Esophagus muscularis mucosa (tissue), 3 donors: ENCODE measurements around the gene ZNF532.

Source experiments
- POLR2A ChIP-seq: fragments of 450-650 bp; IDR thresholded peaks from one replicate; pipeline ENCODE4 v1.6.1; 2017; ENCODE audit warnings: antibody characterized with exemption, moderate library complexity, mild to moderate bottlenecking, low read depth
- TF ChIP-seq, protein P1 (sequence below), 3 experiments: fragments of 200-600 bp in 2 of 3; fragments of 450-650 bp in 1 of 3; sonication (generic) in 2 of 3; IDR thresholded peaks; one replicate each; pipeline ENCODE4 v1.5.1; 2017 to 2019; ENCODE audit warnings: antibody characterized with exemption in 3 of 3, mild to moderate bottlenecking in 2 of 3, moderate library complexity in 1 of 3

DNA sequence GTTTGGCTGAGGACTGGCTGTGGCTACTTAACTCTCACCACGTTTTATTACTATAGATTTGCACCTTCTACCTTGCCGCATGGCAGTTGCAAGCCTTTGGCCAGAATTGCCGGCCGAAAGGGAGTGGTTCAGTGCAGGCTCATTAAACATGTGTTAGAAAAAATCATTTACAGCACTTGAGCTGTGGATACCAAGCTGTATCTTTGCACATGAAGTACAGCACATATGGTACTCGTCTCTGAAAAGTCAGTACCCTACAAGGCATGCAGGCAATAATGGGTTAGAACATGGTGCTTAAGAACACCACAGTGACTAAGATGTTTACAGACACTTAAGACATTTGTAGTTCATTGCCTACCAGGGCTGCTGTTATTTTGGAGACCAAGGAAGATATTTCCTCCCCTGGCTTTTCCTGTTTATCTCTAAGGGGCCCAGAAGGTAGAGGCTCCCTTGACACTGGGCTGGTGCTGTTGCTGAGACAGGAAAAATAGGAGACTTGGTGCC lies 103.1 kb downstream of the ZNF532 start:
- TF ChIP-seq, protein P1, sequence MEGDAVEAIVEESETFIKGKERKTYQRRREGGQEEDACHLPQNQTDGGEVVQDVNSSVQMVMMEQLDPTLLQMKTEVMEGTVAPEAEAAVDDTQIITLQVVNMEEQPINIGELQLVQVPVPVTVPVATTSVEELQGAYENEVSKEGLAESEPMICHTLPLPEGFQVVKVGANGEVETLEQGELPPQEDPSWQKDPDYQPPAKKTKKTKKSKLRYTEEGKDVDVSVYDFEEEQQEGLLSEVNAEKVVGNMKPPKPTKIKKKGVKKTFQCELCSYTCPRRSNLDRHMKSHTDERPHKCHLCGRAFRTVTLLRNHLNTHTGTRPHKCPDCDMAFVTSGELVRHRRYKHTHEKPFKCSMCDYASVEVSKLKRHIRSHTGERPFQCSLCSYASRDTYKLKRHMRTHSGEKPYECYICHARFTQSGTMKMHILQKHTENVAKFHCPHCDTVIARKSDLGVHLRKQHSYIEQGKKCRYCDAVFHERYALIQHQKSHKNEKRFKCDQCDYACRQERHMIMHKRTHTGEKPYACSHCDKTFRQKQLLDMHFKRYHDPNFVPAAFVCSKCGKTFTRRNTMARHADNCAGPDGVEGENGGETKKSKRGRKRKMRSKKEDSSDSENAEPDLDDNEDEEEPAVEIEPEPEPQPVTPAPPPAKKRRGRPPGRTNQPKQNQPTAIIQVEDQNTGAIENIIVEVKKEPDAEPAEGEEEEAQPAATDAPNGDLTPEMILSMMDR (IDR thresholded peaks at IDR 0.05), result no peak
- TF ChIP-seq POLR2A, result no peak
